OCI-LY3 (cell line): ENCODE measurements around the gene GPRC5B.

Experiments
- EZH2phosphoT487 ChIP-seq: fragments of 200-600 bp; shearing (Covaris generic); IDR thresholded peaks from 2 replicates; pipeline ENCODE4 v1.6.1; 2018; ENCODE audit warnings: antibody characterized with exemption, mixed run types, low read depth
- TF ChIP-seq, protein P1 (sequence below): fragments of 200-600, 300-600 bp; sonication (generic); IDR thresholded peaks from 2 replicates; pipeline ENCODE4 v1.5.1; 2014; ENCODE audit warnings: antibody characterized with exemption, low read length, low read depth

DNA sequence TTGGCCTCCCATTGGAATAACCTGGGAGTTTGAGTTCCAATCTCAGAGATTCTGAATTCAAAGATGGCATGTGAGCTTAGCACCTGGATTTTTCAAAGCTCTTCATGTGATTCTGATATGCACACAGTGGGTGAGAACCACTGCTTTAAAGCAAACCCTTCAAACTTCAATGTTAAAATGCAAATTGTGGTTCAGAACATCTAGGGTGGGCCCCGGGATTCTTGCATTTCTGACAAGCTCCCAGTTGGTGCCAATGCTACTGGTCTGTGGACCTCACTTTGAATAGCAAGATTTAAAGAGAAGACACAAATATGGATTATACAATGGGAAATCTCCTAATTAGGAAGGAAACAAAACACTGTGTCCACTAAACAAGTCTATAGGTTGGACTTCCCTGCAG, 43.8 kb upstream of the GPRC5B start:
- TF ChIP-seq, protein P1, sequence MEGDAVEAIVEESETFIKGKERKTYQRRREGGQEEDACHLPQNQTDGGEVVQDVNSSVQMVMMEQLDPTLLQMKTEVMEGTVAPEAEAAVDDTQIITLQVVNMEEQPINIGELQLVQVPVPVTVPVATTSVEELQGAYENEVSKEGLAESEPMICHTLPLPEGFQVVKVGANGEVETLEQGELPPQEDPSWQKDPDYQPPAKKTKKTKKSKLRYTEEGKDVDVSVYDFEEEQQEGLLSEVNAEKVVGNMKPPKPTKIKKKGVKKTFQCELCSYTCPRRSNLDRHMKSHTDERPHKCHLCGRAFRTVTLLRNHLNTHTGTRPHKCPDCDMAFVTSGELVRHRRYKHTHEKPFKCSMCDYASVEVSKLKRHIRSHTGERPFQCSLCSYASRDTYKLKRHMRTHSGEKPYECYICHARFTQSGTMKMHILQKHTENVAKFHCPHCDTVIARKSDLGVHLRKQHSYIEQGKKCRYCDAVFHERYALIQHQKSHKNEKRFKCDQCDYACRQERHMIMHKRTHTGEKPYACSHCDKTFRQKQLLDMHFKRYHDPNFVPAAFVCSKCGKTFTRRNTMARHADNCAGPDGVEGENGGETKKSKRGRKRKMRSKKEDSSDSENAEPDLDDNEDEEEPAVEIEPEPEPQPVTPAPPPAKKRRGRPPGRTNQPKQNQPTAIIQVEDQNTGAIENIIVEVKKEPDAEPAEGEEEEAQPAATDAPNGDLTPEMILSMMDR = no peak
- no peak for TF ChIP-seq EZH2phosphoT487
